Measurements from ENCODE around the gene ADAM10. TPM values are rescaled to one million over a fixed set of nuclear protein-coding genes. Genes with fewer than 3 reads are reported as not detected.

The ADAM10 gene
- total RNA-seq, 1 experiment from 2014 or later: 133 TPM

DNA sequence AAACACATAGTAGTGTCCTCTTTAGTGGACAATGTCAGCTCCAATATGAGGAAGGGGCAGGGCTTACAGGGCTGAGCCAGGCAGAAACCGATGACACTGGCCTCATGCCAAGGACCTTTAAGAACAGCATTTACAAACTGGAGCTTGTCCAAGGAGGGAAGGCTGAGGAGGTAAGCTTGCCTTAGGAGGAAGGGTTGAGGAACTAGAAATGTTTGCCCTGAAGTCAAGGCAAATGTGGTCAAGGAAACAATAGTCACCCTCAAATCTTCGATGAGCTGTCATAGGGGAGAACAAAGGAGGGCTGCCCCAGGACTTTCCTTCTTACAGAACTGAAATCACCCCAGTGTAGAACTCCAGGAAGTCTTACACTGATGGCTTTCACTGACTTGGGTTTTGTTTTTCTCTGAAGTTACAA is 181.3 kb downstream of the ADAM10 start (continued):
- no peak for TF ChIP-seq ZNF263 (CRISPR knock-in tag; IDR thresholded peaks at IDR 0.05; ENCODE audit: low read depth)

DNA sequence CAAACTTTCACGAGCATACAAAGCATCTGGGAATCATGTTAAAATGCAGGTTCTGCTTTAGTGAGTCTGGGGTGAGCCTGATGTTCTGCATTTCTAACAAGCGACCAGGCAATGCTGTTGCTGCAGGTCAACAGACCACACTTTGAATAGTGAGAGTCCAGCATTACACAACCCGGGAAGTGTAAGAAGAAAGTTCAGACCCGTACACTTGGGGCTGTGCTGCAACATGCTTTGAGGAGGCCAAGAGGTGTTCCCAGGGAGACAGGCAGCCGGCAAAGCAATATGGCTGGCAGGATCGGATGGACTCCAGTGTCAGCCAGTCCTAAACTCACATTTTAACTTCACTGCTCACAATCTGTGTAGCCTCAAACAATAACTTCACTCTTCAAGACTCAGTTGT is 183.5 kb downstream of the ADAM10 start:
- peaks cover 14% of the 10 kb centered on the region for H3K4me1 Mint-ChIP-seq
- POLR2A ChIA-PET: no interaction called here
- ATAC-seq (no peak), DNase-seq (ENCODE audit: low spot score) (no peak)
- CTCF ChIA-PET: no interaction called here
- no peak overlapping the region for H3K27ac Mint-ChIP-seq
- H3K27me3 Mint-ChIP-seq (ENCODE audit: low read depth): no peaks in the 10 kb centered on the region
- peaks cover 10% of the 10 kb centered on the region for H3K9me3 Mint-ChIP-seq
- TF ChIP-seq, protein P1, sequence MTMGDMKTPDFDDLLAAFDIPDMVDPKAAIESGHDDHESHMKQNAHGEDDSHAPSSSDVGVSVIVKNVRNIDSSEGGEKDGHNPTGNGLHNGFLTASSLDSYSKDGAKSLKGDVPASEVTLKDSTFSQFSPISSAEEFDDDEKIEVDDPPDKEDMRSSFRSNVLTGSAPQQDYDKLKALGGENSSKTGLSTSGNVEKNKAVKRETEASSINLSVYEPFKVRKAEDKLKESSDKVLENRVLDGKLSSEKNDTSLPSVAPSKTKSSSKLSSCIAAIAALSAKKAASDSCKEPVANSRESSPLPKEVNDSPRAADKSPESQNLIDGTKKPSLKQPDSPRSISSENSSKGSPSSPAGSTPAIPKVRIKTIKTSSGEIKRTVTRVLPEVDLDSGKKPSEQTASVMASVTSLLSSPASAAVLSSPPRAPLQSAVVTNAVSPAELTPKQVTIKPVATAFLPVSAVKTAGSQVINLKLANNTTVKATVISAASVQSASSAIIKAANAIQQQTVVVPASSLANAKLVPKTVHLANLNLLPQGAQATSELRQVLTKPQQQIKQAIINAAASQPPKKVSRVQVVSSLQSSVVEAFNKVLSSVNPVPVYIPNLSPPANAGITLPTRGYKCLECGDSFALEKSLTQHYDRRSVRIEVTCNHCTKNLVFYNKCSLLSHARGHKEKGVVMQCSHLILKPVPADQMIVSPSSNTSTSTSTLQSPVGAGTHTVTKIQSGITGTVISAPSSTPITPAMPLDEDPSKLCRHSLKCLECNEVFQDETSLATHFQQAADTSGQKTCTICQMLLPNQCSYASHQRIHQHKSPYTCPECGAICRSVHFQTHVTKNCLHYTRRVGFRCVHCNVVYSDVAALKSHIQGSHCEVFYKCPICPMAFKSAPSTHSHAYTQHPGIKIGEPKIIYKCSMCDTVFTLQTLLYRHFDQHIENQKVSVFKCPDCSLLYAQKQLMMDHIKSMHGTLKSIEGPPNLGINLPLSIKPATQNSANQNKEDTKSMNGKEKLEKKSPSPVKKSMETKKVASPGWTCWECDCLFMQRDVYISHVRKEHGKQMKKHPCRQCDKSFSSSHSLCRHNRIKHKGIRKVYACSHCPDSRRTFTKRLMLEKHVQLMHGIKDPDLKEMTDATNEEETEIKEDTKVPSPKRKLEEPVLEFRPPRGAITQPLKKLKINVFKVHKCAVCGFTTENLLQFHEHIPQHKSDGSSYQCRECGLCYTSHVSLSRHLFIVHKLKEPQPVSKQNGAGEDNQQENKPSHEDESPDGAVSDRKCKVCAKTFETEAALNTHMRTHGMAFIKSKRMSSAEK (CRISPR knock-in tag; IDR thresholded peaks at IDR 0.05; ENCODE audit: borderline replicate concordance): no peak
- TF ChIP-seq ZNF138 (CRISPR knock-in tag; conservative IDR thresholded peaks at IDR 0.05) (no peak), ZNF416 (CRISPR knock-in tag; IDR thresholded peaks at IDR 0.05) (no peak), ELF4 (CRISPR knock-in tag; IDR thresholded peaks at IDR 0.05; ENCODE audit: low read depth) (no peak), ZBTB21 (CRISPR knock-in tag; IDR thresholded peaks at IDR 0.05; ENCODE audit: borderline replicate concordance) (no peak), RORB (CRISPR knock-in tag; IDR thresholded peaks at IDR 0.05) (no peak), SMAD4 (CRISPR knock-in tag; IDR thresholded peaks at IDR 0.05) (no peak), ZNF317 (CRISPR knock-in tag; IDR thresholded peaks at IDR 0.05; ENCODE audit: borderline replicate concordance, low read depth) (no peak), JUN (CRISPR knock-in tag; IDR thresholded peaks at IDR 0.05) (no peak), ZNF671 (CRISPR knock-in tag; IDR thresholded peaks at IDR 0.05) (no peak), ZNF232 (CRISPR knock-in tag; IDR thresholded peaks at IDR 0.05) (no peak), SOX15 (CRISPR knock-in tag; IDR thresholded peaks at IDR 0.05) (no peak)
- TF ChIP-seq, protein P2, sequence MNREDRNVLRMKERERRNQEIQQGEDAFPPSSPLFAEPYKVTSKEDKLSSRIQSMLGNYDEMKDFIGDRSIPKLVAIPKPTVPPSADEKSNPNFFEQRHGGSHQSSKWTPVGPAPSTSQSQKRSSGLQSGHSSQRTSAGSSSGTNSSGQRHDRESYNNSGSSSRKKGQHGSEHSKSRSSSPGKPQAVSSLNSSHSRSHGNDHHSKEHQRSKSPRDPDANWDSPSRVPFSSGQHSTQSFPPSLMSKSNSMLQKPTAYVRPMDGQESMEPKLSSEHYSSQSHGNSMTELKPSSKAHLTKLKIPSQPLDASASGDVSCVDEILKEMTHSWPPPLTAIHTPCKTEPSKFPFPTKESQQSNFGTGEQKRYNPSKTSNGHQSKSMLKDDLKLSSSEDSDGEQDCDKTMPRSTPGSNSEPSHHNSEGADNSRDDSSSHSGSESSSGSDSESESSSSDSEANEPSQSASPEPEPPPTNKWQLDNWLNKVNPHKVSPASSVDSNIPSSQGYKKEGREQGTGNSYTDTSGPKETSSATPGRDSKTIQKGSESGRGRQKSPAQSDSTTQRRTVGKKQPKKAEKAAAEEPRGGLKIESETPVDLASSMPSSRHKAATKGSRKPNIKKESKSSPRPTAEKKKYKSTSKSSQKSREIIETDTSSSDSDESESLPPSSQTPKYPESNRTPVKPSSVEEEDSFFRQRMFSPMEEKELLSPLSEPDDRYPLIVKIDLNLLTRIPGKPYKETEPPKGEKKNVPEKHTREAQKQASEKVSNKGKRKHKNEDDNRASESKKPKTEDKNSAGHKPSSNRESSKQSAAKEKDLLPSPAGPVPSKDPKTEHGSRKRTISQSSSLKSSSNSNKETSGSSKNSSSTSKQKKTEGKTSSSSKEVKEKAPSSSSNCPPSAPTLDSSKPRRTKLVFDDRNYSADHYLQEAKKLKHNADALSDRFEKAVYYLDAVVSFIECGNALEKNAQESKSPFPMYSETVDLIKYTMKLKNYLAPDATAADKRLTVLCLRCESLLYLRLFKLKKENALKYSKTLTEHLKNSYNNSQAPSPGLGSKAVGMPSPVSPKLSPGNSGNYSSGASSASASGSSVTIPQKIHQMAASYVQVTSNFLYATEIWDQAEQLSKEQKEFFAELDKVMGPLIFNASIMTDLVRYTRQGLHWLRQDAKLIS (CRISPR knock-in tag; IDR thresholded peaks at IDR 0.05; ENCODE audit: borderline replicate concordance): no peak
- TF ChIP-seq, protein P3, sequence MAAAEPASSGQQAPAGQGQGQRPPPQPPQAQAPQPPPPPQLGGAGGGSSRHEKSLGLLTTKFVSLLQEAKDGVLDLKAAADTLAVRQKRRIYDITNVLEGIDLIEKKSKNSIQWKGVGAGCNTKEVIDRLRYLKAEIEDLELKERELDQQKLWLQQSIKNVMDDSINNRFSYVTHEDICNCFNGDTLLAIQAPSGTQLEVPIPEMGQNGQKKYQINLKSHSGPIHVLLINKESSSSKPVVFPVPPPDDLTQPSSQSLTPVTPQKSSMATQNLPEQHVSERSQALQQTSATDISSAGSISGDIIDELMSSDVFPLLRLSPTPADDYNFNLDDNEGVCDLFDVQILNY (CRISPR knock-in tag; IDR thresholded peaks at IDR 0.05): no peak
- TF ChIP-seq, protein P4, sequence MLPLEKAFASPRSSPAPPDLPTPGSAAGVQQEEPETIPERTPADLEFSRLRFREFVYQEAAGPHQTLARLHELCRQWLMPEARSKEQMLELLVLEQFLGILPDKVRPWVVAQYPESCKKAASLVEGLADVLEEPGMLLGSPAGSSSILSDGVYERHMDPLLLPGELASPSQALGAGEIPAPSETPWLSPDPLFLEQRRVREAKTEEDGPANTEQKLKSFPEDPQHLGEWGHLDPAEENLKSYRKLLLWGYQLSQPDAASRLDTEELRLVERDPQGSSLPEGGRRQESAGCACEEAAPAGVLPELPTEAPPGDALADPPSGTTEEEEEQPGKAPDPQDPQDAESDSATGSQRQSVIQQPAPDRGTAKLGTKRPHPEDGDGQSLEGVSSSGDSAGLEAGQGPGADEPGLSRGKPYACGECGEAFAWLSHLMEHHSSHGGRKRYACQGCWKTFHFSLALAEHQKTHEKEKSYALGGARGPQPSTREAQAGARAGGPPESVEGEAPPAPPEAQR (CRISPR knock-in tag; IDR thresholded peaks at IDR 0.05): no peak
- no peak overlapping the region for H3K4me3 Mint-ChIP-seq
- no peaks in the 10 kb centered on the region for H3K36me3 Mint-ChIP-seq
